ENCODE results near the gene AARS1.
"Not testable (repeated sequence)": the region's sequence is repeated elsewhere in the genome, so short reads cannot be mapped to it uniquely, and the experiment has no call there.

GRCh38 chr16:70249697-70250096 is 39.6 kb downstream of the AARS1 start:
- not testable (repeated sequence) for TF ChIP-seq CTCF (IDR thresholded peaks at IDR 0.05); POLR2A (IDR thresholded peaks at IDR 0.05; ENCODE audit: low read depth); POLR2AphosphoS5 (IDR thresholded peaks at IDR 0.05); EP300 (IDR thresholded peaks at IDR 0.05)
